Measurements from ENCODE around the gene TLR10. TPM values are rescaled to one million over a fixed set of nuclear protein-coding genes. Genes with fewer than 3 reads are reported as not detected.

TLR10 gene
- total and polyA plus RNA-seq, 2 experiments from 2014 or later = 0.14 TPM; not detected in 1

- TF ChIP-seq ZNF462 (CRISPR knock-in tag; IDR thresholded peaks at IDR 0.05) (no peak), EZH2phosphoT487 (IDR thresholded peaks at IDR 0.05; ENCODE audit: unreplicated experiment) (no peak), JUNB (IDR thresholded peaks at IDR 0.05; ENCODE audit: unreplicated experiment) (no peak), CREB1 (CRISPR knock-in tag; IDR thresholded peaks at IDR 0.05; ENCODE audit: low read depth) (no peak), STAT1 (IDR thresholded peaks at IDR 0.05; ENCODE audit: unreplicated experiment) (no peak), ETS1 (IDR thresholded peaks at IDR 0.05) (no peak), ZNF114 (CRISPR knock-in tag; IDR thresholded peaks at IDR 0.05) (no peak)
Observed at GRCh38 chr4:38747629-38748028, 35.2 kb downstream of the TLR10 start (continued).

- Mint-ChIP-seq H3K4me3 (no peak overlapping the region), H3K4me1 (no peaks in the 10 kb centered on the region; the same call in 2 of the 3 replicates), H3K36me3 (ENCODE audit: low read depth) (peaks cover 14% of the 10 kb centered on the region), H3K27ac (no peak overlapping the region), H3K27me3 (ENCODE audit: insufficient read depth, low read depth, poor library complexity) (peaks cover 2% of the 10 kb centered on the region), H3K9me3 (peaks cover 18% of the 10 kb centered on the region)
- Histone ChIP-seq H3K27ac (ENCODE audit: low read depth) (no peak overlapping the region), H4K20me1 (replicated peaks; ENCODE audit: insufficient read depth) (no peaks in the 10 kb centered on the region), H3K79me2 (replicated peaks; ENCODE audit: insufficient read depth) (no peaks in the 10 kb centered on the region), H3K4me2 (no peak overlapping the region), H3K27me3 (ENCODE audit: insufficient read depth) (no peaks in the 10 kb centered on the region), H3K4me1 (ENCODE audit: insufficient read depth) (0 out of 2 replicates have a peak, but pooled peaks cover 3% of the 10 kb centered on the region), H3K4me3 (no peak overlapping the region), H2AFZ (no peak overlapping the region), H3K36me3 (ENCODE audit: insufficient read depth) (no peaks in the 10 kb centered on the region; the same call in 1 of the 2 replicates), H3F3A (replicated peaks; ENCODE audit: low read depth) (no peaks in the 10 kb centered on the region), H3K9me2 (ENCODE audit: insufficient read depth) (no peaks in the 10 kb centered on the region; the same call in 1 of the 2 replicates)
- DNase-seq (ENCODE audit: low spot score) = no peak
- ATAC-seq = no peak
- no peak for TF ChIP-seq ZNF462 (CRISPR knock-in tag; IDR thresholded peaks at IDR 0.05)
Observed at GRCh38 chr4:38745881-38746280, 36.9 kb downstream of the TLR10 start.
